K562 (cell line): ENCODE data around the gene ZNF513. TPM values are rescaled to one million over a fixed set of nuclear protein-coding genes. Genes with fewer than 3 reads are reported as not detected.

Source experiments
- ATAC-seq: fragments of 200-7000 bp; cut with Tn5 transposase; 3 replicates; pipeline ENCODE4 v1.9.1; 2020; ENCODE audit warnings: moderate library complexity
- BruUV-seq: library from RNA; stranded (reverse); fragments of 400-500 nt; replicated peaks from 2 replicates; lab custom pipeline; 2021; lab: Mats Ljungman, UMichigan
- CTCF ChIA-PET: fragments of 300-600 bp; formaldehyde crosslinking; extraction: SDS; loops from one replicate; lab custom pipeline; 2021; ENCODE audit warnings: low intra/inter-chr PET ratio; lab: Yijun Ruan, JAX
- POLR2A ChIA-PET: fragments of 300-600, 350-650 bp; sonication (Branson Sonifier 250); formaldehyde crosslinking; extraction: SDS; loops from one replicate; lab custom pipeline; 2021; ENCODE audit warnings: antibody characterized with exemption, inconsistent platforms; lab: Yijun Ruan, JAX
- DNase-seq, 4 experiments: peaks; one replicate each; pipeline versions ENCODE4 v3.0.0 to v3.0.0-alpha.2; 2011 to 2018; ENCODE audit warnings: low spot score in 3 of 4, mixed read lengths in 3 of 4; ENCODE audit errors: extremely low read depth in 1 of 4
- FAIRE-seq: peaks from 2 replicates; lab custom pipeline; 2011; peaks lifted over from hg19 to GRCh38; lab: Jason Lieb, UNC
- H2AFZ ChIP-seq: 2 replicates; pipeline ENCODE4 v1.6.0; 2011; ENCODE audit warnings: low read depth, low read length, control low read depth, inconsistent platforms
- H3K27ac ChIP-seq: fragments of 200-600 bp; 3 replicates; pipeline ENCODE4 v1.8.0; 2011; ENCODE audit warnings: low read depth, mild to moderate bottlenecking, control low read depth, inconsistent platforms, low read length, moderate library complexity, mixed read lengths; ENCODE audit errors: extremely low read depth
- H3K27me3 ChIP-seq, 2 experiments: fragments of 300-600 bp in 1 of 2; 2 replicates in 1 of 2; 3 replicates in 1 of 2; pipeline versions ENCODE4 v1.6.0 to v1.8.0; 2011; ENCODE audit warnings: inconsistent platforms in 2 of 2, low read length in 2 of 2, mild to moderate bottlenecking in 1 of 2, mixed read lengths in 1 of 2, moderate library complexity in 1 of 2; ENCODE audit not compliant: control insufficient read depth in 2 of 2, insufficient read depth in 2 of 2
- H3K36me3 ChIP-seq: fragments of 300-600 bp; 3 replicates; pipeline ENCODE4 v1.8.0; 2011; ENCODE audit warnings: mild to moderate bottlenecking, low read length, inconsistent platforms; ENCODE audit not compliant: control insufficient read depth, insufficient read depth
- H3K4me1 ChIP-seq, 2 experiments: fragments of 200-600 bp in 1 of 2; replicated peaks in 1 of 2; 2 replicates in 1 of 2; 3 replicates in 1 of 2; pipeline versions ENCODE4 v1.5.1 to v1.8.0; 2011; ENCODE audit warnings: inconsistent platforms in 2 of 2, low read length in 2 of 2, mild to moderate bottlenecking in 1 of 2, mixed read lengths in 1 of 2, moderate library complexity in 1 of 2; ENCODE audit not compliant: control insufficient read depth in 2 of 2, insufficient read depth in 2 of 2
- H3K4me2 ChIP-seq: 2 replicates; pipeline ENCODE4 v1.6.1; 2011; ENCODE audit warnings: low read length, control low read depth, inconsistent platforms, mixed read lengths; ENCODE audit not compliant: insufficient read depth
- H3K4me3 ChIP-seq: fragments of 200-600 bp; sonication (generic), shearing (Covaris generic); 2 replicates; pipeline ENCODE4 v1.5.1; 2016; ENCODE audit warnings: control low read depth, inconsistent platforms
- H3K79me2 ChIP-seq: fragments of 200-600 bp; 3 replicates; pipeline ENCODE4 v1.8.0; 2011; ENCODE audit warnings: low read length, inconsistent platforms; ENCODE audit not compliant: control insufficient read depth, insufficient read depth
- H3K9ac ChIP-seq, 2 experiments: 2 replicates each; pipeline versions ENCODE4 v1.6.0 to v1.6.1; 2011; ENCODE audit warnings: low read depth in 2 of 2, low read length in 2 of 2, control low read depth in 1 of 2, inconsistent platforms in 1 of 2, mild to moderate bottlenecking in 1 of 2, mixed read lengths in 1 of 2; ENCODE audit not compliant: insufficient read depth in 1 of 2
- H3K9me1 ChIP-seq: one replicate; pipeline ENCODE4 v1.6.0; 2011; ENCODE audit warnings: inconsistent platforms, mild to moderate bottlenecking, low read length, moderate library complexity; ENCODE audit not compliant: control insufficient read depth, insufficient read depth
- H3K9me3 ChIP-seq: replicated peaks from 2 replicates; pipeline ENCODE4 v1.5.1; 2011; ENCODE audit warnings: low read depth, low read length, inconsistent platforms; ENCODE audit not compliant: control insufficient read depth, insufficient read depth
- H4K20me1 ChIP-seq: replicated peaks from 2 replicates; pipeline ENCODE4 v1.6.1; 2011; ENCODE audit warnings: low read length, inconsistent platforms, mixed read lengths; ENCODE audit not compliant: control insufficient read depth, insufficient read depth
- BMI1 ChIP-seq: fragments of 150-350 bp; IDR thresholded peaks from 2 replicates; pipeline ENCODE4 v1.6.1; 2014; ENCODE audit warnings: low read length
- CEBPB ChIP-seq: fragments of 450-650 bp; IDR thresholded peaks from 2 replicates; pipeline ENCODE4 v1.6.1; 2016; ENCODE audit warnings: missing genetic modification characterization, missing compliant biosample characterization
- CHD2 ChIP-seq: IDR thresholded peaks from 2 replicates; pipeline ENCODE4 v1.6.1; 2011; ENCODE audit warnings: low read depth, low read length
- FIP1L1 ChIP-seq: fragments of 200-400 bp; formaldehyde crosslinking; IDR thresholded peaks from 2 replicates; pipeline ENCODE4 v1.6.1; 2018; ENCODE audit warnings: mild to moderate bottlenecking, low read depth, low read length; ENCODE audit not compliant: poor library complexity, severe bottlenecking
- HNRNPLL ChIP-seq: fragments of 200-400 bp; formaldehyde crosslinking; IDR thresholded peaks from 2 replicates; pipeline ENCODE4 v1.6.1; 2017; ENCODE audit warnings: low read length, low read depth, mild to moderate bottlenecking; ENCODE audit not compliant: poor library complexity, severe bottlenecking
- KAT7 ChIP-seq: sonication (generic); formaldehyde crosslinking; IDR thresholded peaks from 2 replicates; pipeline ENCODE4 v1.8.0; 2022; ENCODE audit warnings: missing genetic modification reagents, mild to moderate bottlenecking, borderline replicate concordance
- KAT8 ChIP-seq: fragments of 450-650 bp; IDR thresholded peaks from 2 replicates; pipeline ENCODE4 v1.6.1; 2016; ENCODE audit warnings: low read depth, mild to moderate bottlenecking
- KDM4B ChIP-seq, 2 experiments: fragments of 450-650 bp in 1 of 2; sonication (generic) in 1 of 2; IDR thresholded peaks; 2 replicates each; pipeline ENCODE4 v1.6.1; 2016 to 2017; ENCODE audit warnings: borderline replicate concordance in 2 of 2, antibody characterized with exemption in 1 of 2, low read depth in 1 of 2, mild to moderate bottlenecking in 1 of 2
- MEIS2 ChIP-seq: fragments of 450-650 bp; IDR thresholded peaks from 2 replicates; pipeline ENCODE4 v1.6.1; 2014; ENCODE audit warnings: mild to moderate bottlenecking; ENCODE audit not compliant: partially characterized antibody
- MTA2 ChIP-seq: fragments of 450-650 bp; IDR thresholded peaks from 2 replicates; pipeline ENCODE4 v1.6.1; 2016; ENCODE audit warnings: low read depth
- RAD51 ChIP-seq: fragments of 450-650 bp; IDR thresholded peaks from 2 replicates; pipeline ENCODE4 v1.7.1; 2016; ENCODE audit warnings: low read depth, mild to moderate bottlenecking, borderline replicate concordance
- RB1 ChIP-seq: fragments of 450-650 bp; IDR thresholded peaks from 2 replicates; pipeline ENCODE4 v1.6.1; 2017; ENCODE audit warnings: low read depth, mild to moderate bottlenecking
- SMAD1 ChIP-seq: fragments of 150-350 bp; IDR thresholded peaks from 2 replicates; pipeline ENCODE4 v1.6.1; 2014; ENCODE audit warnings: low read length, low read depth; ENCODE audit not compliant: partially characterized antibody
- SMAD4 ChIP-seq: fragments of 250-450 bp; sonication (Bioruptor Pico); conservative IDR thresholded peaks from 2 replicates; pipeline ENCODE4 v1.8.0; 2021; ENCODE audit warnings: inconsistent platforms, mild to moderate bottlenecking, moderate library complexity
- TCF3 ChIP-seq: sonication (generic); formaldehyde crosslinking; IDR thresholded peaks from 2 replicates; pipeline ENCODE4 v1.4.0; 2020; ENCODE audit warnings: mild to moderate bottlenecking, missing genetic modification reagents
- WGBS: fragments of 100-300 bp; shearing (Covaris generic); methylation state at CpG from one replicate; pipeline ENCODE4 v1.1.6; 2016; ENCODE audit warnings: low coverage, mixed read lengths; ENCODE audit not compliant: insufficient coverage; ENCODE audit errors: missing lambda C conversion rate; 5-methylcytosine and 5-hydroxymethylcytosine counted together
- in situ Hi-C: fragments of 300-500 bp; cut with MboI; formaldehyde crosslinking; loops from 4 replicates; pipeline ENCODE4 v1.15.0; 2018; ENCODE audit warnings: inconsistent platforms, mixed read lengths
- intact Hi-C: fragments of 100-400 bp; cut with micrococcal nuclease; formaldehyde crosslinking; loops from 2 replicates; pipeline ENCODE4 v1.14.2; 2022
- polyA plus RNA-seq, 8 experiments: library from polyadenylated mRNA; depleted of rRNA in 4 of 8; stranded (reverse) in 5 of 8; unstranded in 3 of 8; fragments of >200 nt; fragmentation: Nextera tagmentation in 2 of 8; fragmentation: Illumina TruSeq in 1 of 8; extraction: Ambion mirVana in 2 of 8; extraction: Trizol in 1 of 8; gene quantifications; 2 replicates each; pipeline versions ENCODE4 v1.2.1 to v1.2.3, GENCODE V29; 2011 to 2014; ENCODE audit warnings: inconsistent platforms in 1 of 8, missing spikeins in 1 of 8
- total RNA-seq, 7 experiments: library from RNA; depleted of rRNA in 6 of 7; stranded (reverse); fragments of >200 nt in 6 of 7; fragmentation: Illumina TruSeq in 2 of 7; extraction: Trizol in 2 of 7; gene quantifications; 2 replicates each; pipeline versions ENCODE4 v1.2.1 to v1.2.3, GENCODE V29; 2011 to 2021; ENCODE audit warnings: low replicate concordance in 1 of 7
- TF ChIP-seq, protein P1 (sequence below): sonication (generic); formaldehyde crosslinking; IDR thresholded peaks from 2 replicates; pipeline ENCODE4 v1.5.0; 2020; ENCODE audit warnings: missing genetic modification reagents
- TF ChIP-seq, protein P2 (sequence below): fragments of 450-650 bp; formaldehyde crosslinking; IDR thresholded peaks from 2 replicates; pipeline ENCODE4 v1.4.0; 2022; ENCODE audit warnings: missing genetic modification characterization

The ZNF513 gene
- total and polyA plus RNA-seq, 9 of the 15 experiments (the other 6 are each of a cell fraction or from before 2014, with no cell fraction given): 0.04 to 13.6 (median 4.4) TPM

DNA sequence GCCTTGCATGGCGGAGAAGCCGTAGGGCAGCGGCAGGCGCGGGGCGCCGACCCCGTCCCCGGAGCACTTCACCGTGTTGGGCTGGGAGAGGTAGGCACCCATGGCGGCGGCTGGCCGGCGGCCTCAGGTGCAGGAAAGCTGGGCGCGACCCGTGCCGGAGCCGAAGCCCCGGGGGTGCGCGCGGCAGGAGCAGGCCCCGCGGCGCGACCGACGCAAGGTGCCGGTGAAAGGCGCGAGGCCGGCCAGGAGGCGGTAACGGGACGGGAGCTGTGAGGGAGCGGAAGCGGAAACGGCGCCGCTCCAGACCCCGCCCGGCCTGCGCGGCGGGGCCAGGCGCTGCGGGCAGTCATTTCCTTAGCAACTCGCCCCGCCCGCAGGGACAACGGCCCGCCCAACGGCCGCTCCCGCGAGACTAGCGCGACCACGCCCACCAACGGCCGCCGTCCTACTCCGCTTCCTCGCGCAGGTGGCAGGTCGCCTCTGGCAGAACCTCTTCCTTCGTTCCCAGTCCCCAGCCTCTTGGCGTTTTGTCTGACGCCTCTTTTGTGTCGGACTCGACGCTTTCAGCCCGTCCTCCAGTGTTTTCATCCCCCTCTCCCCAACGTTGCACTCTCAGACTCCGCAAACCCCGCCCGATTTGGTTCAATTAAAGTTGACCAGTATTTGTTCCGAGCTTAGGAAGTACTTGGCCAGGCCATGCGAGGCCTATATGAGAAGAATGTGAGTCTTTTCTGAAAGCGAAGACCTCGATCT is 29.0 kb upstream of the ZNF513 start, which contains the start of gene PPM1G:
Gene PPM1G, minus strand, starts transcription at position 271 of the 753 bp plus-strand sequence. Its CDS starts 169 bp downstream, at position 102.
- intact Hi-C loops (loop anchor here (1.0 to 5.0 kb wide), 2 partner anchors 173 to 219 kb away; partner anchors contain the start of gene ZNF512), in situ Hi-C loops (no loop called here)
- Histone ChIP-seq H3K79me2 (peaks cover 49% of the 10 kb centered on the region), H2AFZ (peak within 1 kb of the TSS; percentile 88), H3K4me2 (peak within 1 kb of the TSS; percentile 88), H3K9me1 (no peaks in the 10 kb centered on the region), H3K9ac (peak within 1 kb of the TSS; percentile 90 to 100), H3K4me1 (peaks cover 6 to 26% of the 10 kb centered on the region in 2 experiments; a peak in 4 of 5 replicates), H3K9me3 (no peaks in the 10 kb centered on the region), H4K20me1 (no peaks in the 10 kb centered on the region), H3K36me3 (peaks cover 24% of the 10 kb centered on the region; the same call in 2 of the 3 replicates), H3K27ac (peak within 1 kb of the TSS; percentile 93), H3K4me3 (peak within 1 kb of the TSS; percentile 99), H3K27me3 (no peaks in the 10 kb centered on the region)
- FAIRE-seq (peak; percentile 80), DNase-seq (peak; percentile 93 to 97 (median 94)), ATAC-seq (peak; percentile 98)
- under 1% methylated on average over 75 of the region's 82 CpGs for WGBS
- ChIA-PET POLR2A (interaction anchor here (0.6 to 5.0 kb wide), 21 partner anchors 8 to 927 kb away, joined by 3 to 46 read pairs (median 4); partner anchors contain the start of genes NRBP1, SLC4A1AP, SUPT7L and ZNF513), CTCF (interaction anchor here (1.2 to 3.0 kb wide), 2 partner anchors 80 to 274 kb away, joined by 4 to 35 read pairs; partner anchors contain the start of gene IFT172)
- BruUV-seq: no TSS peak
- TF ChIP-seq SMAD1 (peak; percentile 50), KDM4B (IDR thresholded peaks at IDR 0.05; ENCODE audit: borderline replicate concordance in 2 of 2, low read depth in 1 of 2) (peak in 1 of 2 experiments; percentile 36; a peak in 1 of 4 replicates), CEBPB (tag) (no peak), RAD51 (no peak), TCF3 (peak; percentile 4; the same call in 1 of the 2 replicates), CHD2 (peak; percentile 99), SMAD4 (peak; percentile 75), MTA2 (0 out of 2 replicates have a peak, but pooled peaks have one; percentile 5), KAT7 (CRISPR knock-in tag) (0 out of 2 replicates have a peak, but pooled peaks have one; percentile 24), KAT8 (no peak), HNRNPLL (peak; percentile 80), BMI1 (no peak), FIP1L1 (peak; percentile 58), RB1 (peak; percentile 66; the same call in 1 of the 2 replicates), MEIS2 (no peak)
- TF ChIP-seq, protein P1, sequence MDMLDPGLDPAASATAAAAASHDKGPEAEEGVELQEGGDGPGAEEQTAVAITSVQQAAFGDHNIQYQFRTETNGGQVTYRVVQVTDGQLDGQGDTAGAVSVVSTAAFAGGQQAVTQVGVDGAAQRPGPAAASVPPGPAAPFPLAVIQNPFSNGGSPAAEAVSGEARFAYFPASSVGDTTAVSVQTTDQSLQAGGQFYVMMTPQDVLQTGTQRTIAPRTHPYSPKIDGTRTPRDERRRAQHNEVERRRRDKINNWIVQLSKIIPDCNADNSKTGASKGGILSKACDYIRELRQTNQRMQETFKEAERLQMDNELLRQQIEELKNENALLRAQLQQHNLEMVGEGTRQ (CRISPR knock-in tag): no peak
- TF ChIP-seq, protein P2, sequence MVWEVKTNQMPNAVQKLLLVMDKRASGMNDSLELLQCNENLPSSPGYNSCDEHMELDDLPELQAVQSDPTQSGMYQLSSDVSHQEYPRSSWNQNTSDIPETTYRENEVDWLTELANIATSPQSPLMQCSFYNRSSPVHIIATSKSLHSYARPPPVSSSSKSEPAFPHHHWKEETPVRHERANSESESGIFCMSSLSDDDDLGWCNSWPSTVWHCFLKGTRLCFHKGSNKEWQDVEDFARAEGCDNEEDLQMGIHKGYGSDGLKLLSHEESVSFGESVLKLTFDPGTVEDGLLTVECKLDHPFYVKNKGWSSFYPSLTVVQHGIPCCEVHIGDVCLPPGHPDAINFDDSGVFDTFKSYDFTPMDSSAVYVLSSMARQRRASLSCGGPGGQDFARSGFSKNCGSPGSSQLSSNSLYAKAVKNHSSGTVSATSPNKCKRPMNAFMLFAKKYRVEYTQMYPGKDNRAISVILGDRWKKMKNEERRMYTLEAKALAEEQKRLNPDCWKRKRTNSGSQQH (CRISPR knock-in tag): 0 out of 2 replicates have a peak, but pooled peaks have one; percentile 27
